RKO (cell line): Measurements from ENCODE around the gene MSX2.
A peak's percentile ranks its signal among the peaks of the same experiment; 100 is the strongest.

ENCODE experiments used
- DNase-seq: peaks from one replicate; pipeline ENCODE4 v3.0.0-alpha.2; 2016; ENCODE audit warnings: low spot score

The MSX2 gene

DNA sequence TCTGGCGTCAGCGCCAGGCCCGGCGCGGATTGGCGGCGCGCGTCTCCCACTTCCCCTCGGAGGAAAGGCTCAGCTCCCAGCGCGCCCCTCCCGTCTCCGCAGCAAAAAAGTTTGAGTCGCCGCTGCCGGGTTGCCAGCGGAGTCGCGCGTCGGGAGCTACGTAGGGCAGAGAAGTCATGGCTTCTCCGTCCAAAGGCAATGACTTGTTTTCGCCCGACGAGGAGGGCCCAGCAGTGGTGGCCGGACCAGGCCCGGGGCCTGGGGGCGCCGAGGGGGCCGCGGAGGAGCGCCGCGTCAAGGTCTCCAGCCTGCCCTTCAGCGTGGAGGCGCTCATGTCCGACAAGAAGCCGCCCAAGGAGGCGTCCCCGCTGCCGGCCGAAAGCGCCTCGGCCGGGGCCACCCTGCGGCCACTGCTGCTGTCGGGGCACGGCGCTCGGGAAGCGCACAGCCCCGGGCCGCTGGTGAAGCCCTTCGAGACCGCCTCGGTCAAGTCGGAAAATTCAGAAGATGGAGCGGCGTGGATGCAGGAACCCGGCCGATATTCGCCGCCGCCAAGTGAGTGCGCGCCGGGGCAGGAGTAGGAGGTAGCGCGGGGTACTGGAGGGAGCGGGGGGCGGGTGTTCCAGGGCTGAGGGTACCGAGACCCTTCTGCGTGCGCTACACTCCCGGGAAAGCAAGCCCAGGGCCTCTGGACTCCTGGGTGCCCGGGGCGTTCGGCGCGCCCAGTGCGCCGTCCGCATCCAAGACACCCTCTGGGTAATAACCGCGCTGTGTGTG is at the start of gene MSX2:
TSS of gene MSX2 (plus strand) at position 99 of the 777 bp plus-strand sequence. CDS start at position 177, 78 bp downstream.
- peak; percentile 91 for DNase-seq

DNA sequence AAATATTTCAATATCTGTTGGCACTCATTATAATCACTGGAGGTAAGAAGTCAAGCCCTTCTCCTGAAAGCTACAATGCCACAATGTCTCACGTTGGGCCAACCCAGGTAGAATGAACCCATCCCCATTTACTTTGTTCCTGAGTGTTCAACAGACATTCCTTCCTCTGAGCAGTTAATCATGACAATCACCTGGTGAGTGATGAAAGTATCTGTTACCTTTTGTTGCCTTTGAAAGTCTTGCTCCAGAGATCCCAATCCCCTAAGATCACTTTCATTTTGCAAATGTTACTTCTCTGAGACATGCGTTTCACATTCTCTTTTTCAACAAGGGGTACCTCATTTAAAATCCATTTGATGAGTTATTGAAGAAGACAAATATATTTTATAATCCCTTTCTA is 49.3 kb upstream of the MSX2 start:
- no peak for DNase-seq

- no peak for DNase-seq
Measured at GRCh38 chr5:174675916-174676315, 48.5 kb upstream of the MSX2 start.

GRCh38 chr5:174678107-174678506 is 46.3 kb upstream of the MSX2 start:
- no peak for DNase-seq

DNA sequence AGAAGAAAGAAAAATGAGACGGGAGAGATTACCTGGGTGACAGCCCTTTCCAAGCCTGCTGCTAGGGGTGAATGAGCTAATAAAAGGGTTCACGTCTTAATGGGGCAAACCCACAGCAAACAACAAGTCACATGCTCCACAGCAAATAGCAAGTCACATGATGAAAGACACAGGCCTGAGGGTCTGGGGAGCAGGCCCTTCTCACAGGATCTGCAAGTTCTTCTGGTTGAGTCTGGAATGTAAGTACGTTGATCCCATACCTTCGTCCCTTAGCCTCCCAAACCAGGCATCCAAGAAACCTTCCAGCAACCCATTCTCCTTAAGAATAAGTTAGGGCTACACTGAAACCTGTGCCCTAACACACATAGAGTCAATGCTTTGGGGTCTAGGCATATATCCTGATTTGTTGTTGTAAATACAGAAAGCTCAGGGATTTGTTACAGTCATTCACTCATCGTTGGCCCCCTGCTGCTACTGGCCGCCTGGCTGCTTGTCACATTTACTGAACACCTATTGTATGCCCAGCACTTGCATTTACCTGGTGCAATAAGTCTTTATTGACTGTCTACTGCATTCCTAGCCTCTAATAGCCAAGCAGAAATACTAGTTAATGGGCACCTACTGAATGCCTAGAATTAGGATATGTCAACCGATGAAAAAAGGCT is 43.3 kb upstream of the MSX2 start:
- no peak for DNase-seq

DNA sequence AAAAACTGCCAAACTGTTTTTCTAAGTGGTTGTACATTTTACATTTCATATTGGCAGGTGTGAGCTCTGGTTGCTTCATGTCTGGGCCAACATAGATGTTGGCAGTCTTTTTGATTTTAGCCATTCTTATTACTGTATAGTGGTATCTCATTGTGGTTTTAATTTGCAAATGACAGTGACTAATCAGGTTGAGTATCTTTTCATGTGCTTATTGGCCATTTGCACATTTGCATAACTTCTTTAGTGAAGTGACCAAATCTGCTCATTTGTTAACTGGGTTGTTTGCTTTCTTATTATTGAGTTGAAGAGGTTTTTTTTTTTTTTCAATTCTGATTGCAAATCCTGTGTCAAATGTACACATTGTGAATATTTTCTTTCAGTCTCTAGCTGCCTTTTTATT is 36.9 kb upstream of the MSX2 start:
- DNase-seq: no peak

- no peak for DNase-seq
Measured at GRCh38 chr5:174688441-174689354, 35.7 kb upstream of the MSX2 start.

DNA sequence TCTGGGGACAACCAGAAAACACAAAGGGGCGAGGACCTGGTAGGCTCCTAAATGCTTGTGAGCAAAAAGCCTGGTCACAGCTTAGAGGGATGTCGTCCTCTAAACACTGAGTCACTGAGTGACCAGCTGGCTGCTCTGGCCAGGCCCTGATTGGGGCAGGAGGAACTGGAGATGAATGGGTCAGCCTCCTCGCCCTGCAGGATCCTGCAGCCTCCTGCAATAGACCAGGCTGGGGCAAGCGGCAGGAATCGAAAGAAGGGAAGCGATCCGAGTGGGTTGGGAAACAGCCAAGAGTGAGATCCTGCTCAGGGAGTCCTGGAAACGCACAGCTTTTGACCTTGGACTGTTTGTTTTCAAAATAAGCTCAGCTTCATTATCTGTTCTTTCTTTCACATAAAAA is 34.1 kb upstream of the MSX2 start:
- peak; percentile 21 for DNase-seq

- DNase-seq: no peak
Measured at GRCh38 chr5:174692381-174692780, 32.0 kb upstream of the MSX2 start.

GRCh38 chr5:174692982-174693422 is 31.4 kb upstream of the MSX2 start:
- DNase-seq: no peak

DNA sequence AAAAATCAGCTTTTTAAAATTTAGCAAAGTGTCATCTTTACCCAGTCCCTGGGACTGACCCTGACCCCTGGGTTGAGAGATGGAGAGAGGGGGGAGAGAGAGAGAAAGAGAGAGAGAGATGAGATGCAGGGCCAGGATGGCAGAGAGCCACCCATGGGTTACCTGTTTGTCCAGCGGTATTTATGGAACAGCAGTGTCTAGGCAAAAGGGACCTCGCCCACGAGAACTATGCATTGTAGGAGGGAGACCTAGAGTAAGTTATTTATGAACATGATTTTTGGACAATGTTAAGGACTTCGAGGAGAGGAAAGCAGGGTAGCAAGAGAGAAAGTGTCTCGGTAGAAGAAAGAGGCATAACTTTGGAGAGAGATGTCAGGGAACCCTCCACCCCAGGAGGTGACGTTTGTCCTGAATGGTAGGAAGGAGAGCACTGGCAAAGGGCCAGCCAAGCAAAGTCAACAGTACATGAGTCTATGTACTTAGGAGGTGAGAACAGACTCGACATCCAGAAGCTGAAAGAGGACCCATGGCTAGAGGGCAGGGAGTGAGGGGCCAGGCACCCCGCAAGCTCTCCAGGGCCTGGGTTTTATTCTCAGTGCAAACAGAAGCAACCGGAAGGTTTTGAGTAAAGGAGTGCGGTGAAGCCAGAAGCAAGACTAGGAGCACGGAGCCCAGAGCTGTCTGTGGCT is 30.5 kb upstream of the MSX2 start:
- DNase-seq: no peak

GRCh38 chr5:174694611-174695010 is 29.8 kb upstream of the MSX2 start:
- no peak for DNase-seq

GRCh38 chr5:174698156-174698555 is 26.2 kb upstream of the MSX2 start:
- no peak for DNase-seq

DNA sequence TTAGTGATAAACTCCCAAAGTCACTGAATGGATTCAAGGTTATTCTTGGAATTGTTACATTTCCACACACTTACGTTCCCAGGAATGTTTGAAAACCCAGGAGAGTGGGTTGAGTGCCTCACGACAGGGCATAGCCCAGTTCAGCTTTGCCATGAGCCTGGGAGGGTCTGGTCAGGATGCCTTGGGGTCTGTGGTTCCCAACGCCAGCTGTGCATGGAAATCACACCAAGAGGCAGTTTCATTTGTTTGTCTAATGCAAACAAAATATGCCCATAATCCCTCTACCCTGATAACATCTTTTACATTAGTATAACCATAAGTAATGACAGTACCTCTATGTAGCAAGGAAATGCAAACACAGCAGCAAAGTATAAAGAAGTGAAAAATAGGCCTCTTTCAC is 25.3 kb upstream of the MSX2 start:
- no peak for DNase-seq

GRCh38 chr5:174706997-174707572 is 17.3 kb upstream of the MSX2 start:
- DNase-seq: no peak

DNA sequence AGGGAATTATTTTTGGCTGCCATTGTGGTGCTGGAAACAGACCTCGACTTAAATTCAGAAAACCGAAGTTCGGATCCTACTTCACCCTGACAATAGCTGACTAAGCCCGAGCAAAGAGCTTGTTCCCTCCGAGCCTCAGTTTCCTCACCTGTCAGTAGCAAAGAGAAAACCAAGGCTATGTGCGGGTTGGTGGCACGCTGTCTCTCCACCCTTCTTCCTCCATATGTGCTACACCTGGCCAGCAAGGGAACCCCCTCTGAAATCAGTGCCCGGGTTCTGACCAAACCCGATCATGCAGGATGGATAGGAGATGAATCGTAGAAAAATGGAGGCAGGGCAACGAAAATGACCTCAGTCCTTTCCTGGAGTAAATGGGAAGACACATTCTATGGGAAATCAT is 16.7 kb upstream of the MSX2 start:
- no peak for DNase-seq

DNA sequence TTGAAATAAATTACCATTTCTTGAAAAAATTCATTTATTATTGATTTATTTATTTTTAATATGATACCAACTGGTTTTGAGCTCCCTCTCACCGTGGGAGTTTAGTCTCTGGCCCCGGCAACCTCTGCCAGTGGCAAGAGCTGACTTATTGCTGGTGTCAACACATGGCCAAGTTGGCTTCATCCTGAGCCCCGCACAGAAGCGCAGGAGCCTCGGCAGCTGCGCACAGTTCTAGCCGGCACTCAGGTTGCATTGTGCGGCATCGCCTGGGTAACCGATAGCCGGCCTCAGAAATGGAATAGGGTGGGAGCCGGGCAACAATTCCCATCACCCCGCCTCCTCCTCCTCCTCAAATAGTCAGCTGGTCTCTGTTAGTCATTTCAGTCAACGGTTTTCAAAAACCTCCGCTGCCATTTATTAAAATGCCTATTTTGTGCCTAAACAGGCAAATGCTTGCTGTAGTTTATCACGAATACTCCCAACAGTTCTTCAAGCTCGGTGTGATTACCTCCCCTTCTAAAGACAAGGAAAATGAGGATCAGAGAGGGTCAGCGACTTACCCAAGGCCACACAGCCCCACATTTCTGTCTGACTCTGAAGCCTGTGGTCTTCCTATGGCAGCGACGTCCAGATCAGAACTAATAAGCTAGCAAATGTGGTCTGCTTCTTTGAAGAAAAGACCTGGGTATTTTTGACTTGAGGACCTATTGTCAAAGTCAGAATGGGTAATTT is 15.7 kb upstream of the MSX2 start:
- no peak for DNase-seq

- DNase-seq: no peak
Measured at GRCh38 chr5:174714751-174715150, 9.6 kb upstream of the MSX2 start.

- DNase-seq: no peak
Measured at GRCh38 chr5:174715804-174716203, 8.6 kb upstream of the MSX2 start.

GRCh38 chr5:174717826-174718455 is 6.4 kb upstream of the MSX2 start:
- DNase-seq: no peak
